Uterine smooth muscle cell (primary cell): ENCODE data around the gene SCN3B. TPM values are rescaled to one million over a fixed set of nuclear protein-coding genes. Genes with fewer than 3 reads are reported as not detected.

ENCODE experiments used
- total RNA-seq: library from RNA; depleted of rRNA; stranded (reverse); fragments of >200 nt; gene quantifications from 2 replicates; pipeline ENCODE4 v1.2.3, GENCODE V29; 2014

Gene SCN3B, protein sequence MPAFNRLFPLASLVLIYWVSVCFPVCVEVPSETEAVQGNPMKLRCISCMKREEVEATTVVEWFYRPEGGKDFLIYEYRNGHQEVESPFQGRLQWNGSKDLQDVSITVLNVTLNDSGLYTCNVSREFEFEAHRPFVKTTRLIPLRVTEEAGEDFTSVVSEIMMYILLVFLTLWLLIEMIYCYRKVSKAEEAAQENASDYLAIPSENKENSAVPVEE
- total RNA-seq = under 0.01 and 0.12 TPM in 2 replicates

GRCh38 chr11:123654566-123655081 is at the start of gene SCN3B:
SCN3B (minus strand) TSS chr11:123654624; CDS start chr11:123653801, 823 bp downstream.

Other genes with a start within 250 kb of the SCN3B start
- 3.5 and 5.5 TPM in 2 replicates for gene GRAMD1B, start 224.4 kb downstream of the SCN3B start, total RNA-seq
- 10.2 and 11.4 TPM in 2 replicates for gene ZNF202, start 87.0 kb upstream of the SCN3B start, total RNA-seq
- gene OR6X1, start 99.9 kb upstream of the SCN3B start, total RNA-seq = not detected in 2 replicates
- gene OR6M1, start 151.7 kb upstream of the SCN3B start, total RNA-seq = not detected in 2 replicates
- gene TMEM225, start 231.0 kb upstream of the SCN3B start, total RNA-seq = not detected in 2 replicates
- gene OR8D4, start 247.5 kb upstream of the SCN3B start, total RNA-seq = not detected in 2 replicates